ENCODE results near the gene IFT172.

Gene IFT172

GRCh38 chr2:27422958-27423357 is 66.6 kb downstream of the IFT172 start:
- no peak for DNase-seq

GRCh38 chr2:27421660-27422250 is 67.8 kb downstream of the IFT172 start:
- DNase-seq: no peak

- DNase-seq: no peak
Observed at GRCh38 chr2:27420996-27421395, 68.5 kb downstream of the IFT172 start.

- DNase-seq: no peak
Observed at GRCh38 chr2:27416151-27416550, 73.4 kb downstream of the IFT172 start.

GRCh38 chr2:27412419-27413152 is 77.0 kb downstream of the IFT172 start:
- no peak for DNase-seq

GRCh38 chr2:27409321-27410073 is 80.0 kb downstream of the IFT172 start, which contains the start of gene PPM1G:
PPM1G (minus strand) TSS chr2:27409591; CDS start chr2:27409422, 169 bp downstream.
- DNase-seq: peak; percentile 98

GRCh38 chr2:27408601-27409320 is 80.8 kb downstream of the IFT172 start:
- no peak for DNase-seq

GRCh38 chr2:27407798-27408491 is 81.6 kb downstream of the IFT172 start:
- no peak for DNase-seq

GRCh38 chr2:27400348-27401135 is 89.0 kb downstream of the IFT172 start:
- DNase-seq: no peak

- DNase-seq: no peak
Observed at GRCh38 chr2:27398962-27399361, 90.6 kb downstream of the IFT172 start.

All from activated CD8-positive, alpha-beta memory T cell treated with anti-CD3 and anti-CD28 coated beads, Interleukin-2, amount 50 U/mL, for 4 hours (primary cell).